Mesenteric fat pad (tissue), 1 donor: Measurements from ENCODE around the gene PRSS53. TPM values are rescaled to one million over a fixed set of nuclear protein-coding genes. Genes with fewer than 3 reads are reported as not detected.

ENCODE experiments used
- DNase-seq: peaks from one replicate; pipeline ENCODE4 v3.0.0-alpha.2; 2020; ENCODE audit warnings: low spot score
- total RNA-seq: library from RNA; stranded (reverse); fragmentation: NEBNext Ultra II Directional; extraction: Animal tissue kit (Norgen Biotek cat#: 25700); gene quantifications from one replicate; pipeline ENCODE4 v1.2.1, GENCODE V29; 2021
- donor health status: DM: yes; HTN: yes; CAD: no.

PRSS53 gene
- total RNA-seq, 1 donor from 2014 or later: 1.2 TPM

DNA sequence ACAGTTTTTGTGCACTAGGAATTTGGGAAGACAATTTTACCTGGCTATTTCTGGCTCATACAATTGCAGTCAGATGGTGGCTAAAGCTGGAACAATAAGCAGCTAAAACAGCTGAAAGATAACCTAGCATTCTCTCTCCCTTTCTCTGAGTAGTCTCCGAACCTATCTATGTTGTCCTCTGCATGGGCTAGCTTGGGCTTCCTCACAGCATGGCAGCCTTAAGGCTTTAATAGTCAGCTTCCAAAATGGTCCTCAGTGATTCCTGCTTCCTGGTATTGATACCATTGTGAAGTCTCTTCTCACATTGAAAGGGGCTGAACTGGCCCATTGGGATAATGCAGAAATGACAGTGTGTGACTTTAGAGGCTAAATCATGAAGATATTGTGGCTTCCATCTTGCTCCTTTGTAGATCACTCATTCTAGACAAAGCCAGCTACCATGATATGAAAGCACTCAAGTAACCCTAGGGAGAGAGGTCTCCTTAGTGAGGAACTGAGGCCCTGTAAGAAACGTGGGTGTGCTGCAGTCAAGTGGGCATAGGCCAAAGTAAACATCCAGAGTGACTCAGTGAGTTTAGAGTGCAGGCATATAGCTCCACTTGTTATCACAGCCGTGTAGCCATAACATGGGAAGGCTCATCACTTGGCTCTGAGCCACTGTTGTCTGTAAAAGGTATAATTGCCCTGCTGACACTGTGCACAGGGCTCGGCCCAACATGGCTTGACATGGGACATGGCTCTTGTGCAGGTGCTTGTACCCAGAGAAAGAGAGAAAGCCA lies 11.3 kb upstream of the PRSS53 start:
- DNase-seq: no peak

DNA sequence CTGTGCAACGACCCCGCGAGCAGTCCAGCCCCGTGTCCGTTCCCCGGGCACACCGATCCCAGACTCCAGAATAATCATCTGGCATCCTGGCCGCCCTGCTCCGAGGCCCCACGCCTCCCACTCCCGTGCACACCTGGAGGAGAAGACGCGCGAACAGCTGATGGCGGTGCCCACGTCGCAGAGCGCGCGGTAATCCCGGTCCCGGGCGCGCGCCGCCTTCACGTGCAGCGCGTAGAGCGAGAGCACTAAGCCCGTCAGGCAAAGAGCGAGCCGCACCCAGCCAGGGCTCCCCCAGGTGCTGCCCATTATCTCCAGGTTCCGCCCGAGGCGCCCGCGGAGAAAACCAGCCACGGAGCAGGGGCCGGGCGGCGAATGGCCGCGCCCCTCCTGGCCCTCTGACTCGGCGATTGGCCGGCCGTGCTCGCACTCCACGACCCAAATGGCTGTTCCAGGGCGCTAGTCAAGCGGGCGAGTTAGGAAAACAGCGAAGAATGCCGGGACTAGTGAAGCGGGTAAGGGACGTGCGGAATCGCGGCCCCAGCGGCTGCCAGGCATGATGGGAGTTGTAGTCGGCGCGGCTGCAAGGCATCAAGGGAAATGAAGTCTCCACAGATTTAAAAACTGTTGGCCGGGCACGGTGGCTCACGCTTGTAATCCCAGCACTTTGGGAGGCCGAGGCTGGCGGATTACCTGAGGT lies 5.8 kb upstream of the PRSS53 start, which contains the start of gene VKORC1:
TSS of gene VKORC1 (minus strand) at position 374 of the 697 bp plus-strand sequence. CDS start at position 306, 68 bp downstream.
- DNase-seq: peak; percentile 97

DNA sequence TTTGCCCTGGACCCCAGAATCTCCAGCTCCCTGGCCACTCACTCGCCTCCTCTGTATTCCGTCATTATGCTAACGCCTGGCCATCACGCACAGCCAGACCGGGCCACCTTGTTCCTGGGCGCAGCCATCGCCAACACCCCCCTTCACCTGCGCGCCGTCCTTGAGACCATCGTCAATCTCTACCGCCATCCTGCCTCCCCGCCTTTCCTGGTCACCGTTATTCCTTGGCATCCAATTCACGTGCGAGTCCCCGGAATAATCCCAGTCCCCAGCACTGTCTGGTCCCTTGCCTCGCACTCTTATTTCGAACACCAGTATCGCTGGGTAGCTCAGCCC lies 5.3 kb upstream of the PRSS53 start:
- DNase-seq: no peak

DNA sequence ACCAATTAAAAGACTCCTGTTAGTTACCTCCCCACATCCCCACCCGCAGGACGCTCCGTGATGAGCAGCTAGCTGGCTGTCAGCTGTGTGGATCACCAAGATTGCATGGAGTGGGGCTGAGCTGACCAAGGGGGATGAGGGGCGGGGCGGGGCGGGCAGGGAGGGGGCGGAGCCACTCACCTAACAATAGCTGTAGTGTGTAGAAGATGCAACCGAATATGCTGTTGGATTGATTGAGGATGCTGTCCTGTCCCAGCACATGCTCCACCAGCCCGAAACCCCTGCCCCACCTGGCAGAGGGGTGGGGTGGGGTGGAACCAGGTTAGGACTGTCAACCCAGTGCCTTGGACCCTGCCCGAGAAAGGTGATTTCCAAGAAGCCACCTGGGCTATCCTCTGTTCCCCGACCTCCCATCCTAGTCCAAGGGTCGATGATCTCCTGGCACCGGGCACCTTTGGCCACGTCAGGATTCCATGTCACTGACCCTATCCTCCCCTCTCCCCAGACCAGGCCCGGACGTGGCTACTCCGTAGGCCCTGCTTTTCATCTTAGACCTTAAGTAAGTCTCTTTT lies 4.5 kb upstream of the PRSS53 start:
- DNase-seq: no peak

DNA sequence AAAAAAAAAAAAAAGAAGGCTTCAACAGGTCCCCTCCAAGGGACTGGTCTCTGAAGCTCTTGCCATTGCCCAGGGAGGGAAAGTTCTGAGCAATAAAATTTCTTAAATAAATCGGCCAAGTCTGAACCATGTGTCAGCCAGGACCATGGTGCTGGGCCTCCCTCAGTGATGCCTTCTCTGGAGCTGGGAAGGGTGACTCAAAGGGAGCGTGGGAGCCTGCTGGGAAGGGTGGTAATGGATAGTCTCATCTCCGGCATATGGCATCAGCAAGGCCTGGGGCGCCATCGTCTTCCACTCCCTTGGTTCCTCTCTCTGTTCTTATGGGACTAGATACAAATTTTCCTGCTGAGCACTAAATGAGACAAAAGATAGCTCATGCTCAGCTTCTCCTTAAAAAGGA lies 3.6 kb upstream of the PRSS53 start:
- DNase-seq: no peak

GRCh38 chr16:31090540-31090939 lies 1.8 kb upstream of the PRSS53 start:
- DNase-seq: no peak

DNA sequence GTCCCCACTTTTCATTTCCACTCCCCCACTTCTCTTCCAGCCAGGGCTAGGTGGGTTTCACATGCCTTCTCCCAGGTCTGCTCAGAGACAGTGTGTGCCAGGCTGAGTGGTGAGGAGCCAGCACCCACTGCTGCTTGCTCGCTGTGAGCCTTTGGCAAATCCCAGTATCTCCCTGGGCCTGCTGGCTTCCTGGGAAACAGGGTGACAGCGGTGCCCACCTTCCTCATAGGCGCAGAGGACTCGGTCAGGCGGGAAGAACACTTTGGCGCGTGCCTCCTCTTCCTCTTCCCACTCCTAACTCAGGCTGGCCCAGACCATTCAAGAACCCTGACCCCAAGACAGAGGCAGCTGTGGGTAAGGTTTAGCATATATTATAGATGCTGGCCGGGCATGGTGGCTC lies 456 bp upstream of the PRSS53 start:
- no peak for DNase-seq

- no peak for DNase-seq
Observed at GRCh38 chr16:31087971-31088370, 772 bp downstream of the PRSS53 start.

- DNase-seq: no peak
Observed at GRCh38 chr16:31087481-31087880, 1.3 kb downstream of the PRSS53 start.

GRCh38 chr16:31086629-31086906 lies 2.2 kb downstream of the PRSS53 start:
- no peak for DNase-seq

DNA sequence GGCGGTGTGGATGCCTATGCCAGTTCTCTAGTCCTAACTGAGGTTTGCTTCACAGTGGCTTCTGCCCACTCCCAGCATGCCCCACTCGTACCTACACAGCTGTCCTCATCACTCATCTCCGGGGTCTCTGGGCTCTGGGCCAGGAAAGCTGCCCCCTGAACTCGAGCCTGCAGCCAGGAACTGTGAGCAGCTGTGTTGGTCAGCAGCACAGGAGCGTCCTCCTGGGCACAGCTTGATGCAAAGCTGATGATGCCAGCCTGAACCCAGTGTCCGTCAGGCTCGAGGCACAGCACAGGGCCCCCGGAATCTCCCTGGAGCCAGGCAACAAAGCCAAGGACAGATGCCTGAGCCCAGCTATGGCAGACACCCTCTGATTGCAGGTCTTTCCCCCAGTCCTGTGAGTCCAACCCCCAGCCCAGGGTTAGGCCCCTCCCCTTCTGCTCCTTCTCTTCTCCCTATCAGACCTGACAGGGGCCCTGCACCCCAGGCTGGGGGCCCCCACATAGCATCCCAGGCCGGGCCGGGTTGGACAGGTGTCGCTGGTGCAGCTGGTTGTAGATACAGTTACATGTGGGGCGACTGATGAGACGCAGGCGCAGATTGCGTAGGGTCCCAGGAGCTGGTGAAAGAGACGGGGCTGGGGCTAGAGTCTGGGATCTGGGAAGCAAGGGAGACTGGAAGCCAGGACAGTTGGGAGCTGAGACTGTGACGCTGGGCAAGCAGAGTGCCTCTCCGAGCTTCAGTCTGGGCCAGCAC lies 2.7 kb downstream of the PRSS53 start:
- no peak for DNase-seq

DNA sequence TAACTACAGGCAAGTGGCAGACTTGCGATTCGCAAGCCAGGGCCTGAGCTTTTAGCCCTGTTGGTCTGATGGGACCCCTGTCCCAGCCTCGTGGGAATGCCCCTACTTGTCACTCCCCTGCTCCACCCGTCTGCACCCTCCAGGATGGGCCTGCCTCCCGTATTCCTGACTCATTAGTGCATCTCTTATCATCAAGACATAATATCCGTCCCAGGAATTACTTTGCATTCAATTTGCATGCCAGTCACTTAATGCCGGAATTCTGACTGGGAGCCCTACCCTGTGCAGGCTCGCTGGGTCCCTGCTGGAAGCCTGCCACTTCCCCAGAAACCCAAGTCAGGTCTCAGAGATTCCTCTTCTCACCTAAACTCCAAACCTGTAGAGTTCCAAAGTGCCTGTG lies 3.3 kb downstream of the PRSS53 start:
- no peak for DNase-seq

GRCh38 chr16:31084584-31085302 lies 4.0 kb downstream of the PRSS53 start:
- no peak for DNase-seq

- DNase-seq: no peak
Observed at GRCh38 chr16:31083981-31084380, 4.8 kb downstream of the PRSS53 start.

DNA sequence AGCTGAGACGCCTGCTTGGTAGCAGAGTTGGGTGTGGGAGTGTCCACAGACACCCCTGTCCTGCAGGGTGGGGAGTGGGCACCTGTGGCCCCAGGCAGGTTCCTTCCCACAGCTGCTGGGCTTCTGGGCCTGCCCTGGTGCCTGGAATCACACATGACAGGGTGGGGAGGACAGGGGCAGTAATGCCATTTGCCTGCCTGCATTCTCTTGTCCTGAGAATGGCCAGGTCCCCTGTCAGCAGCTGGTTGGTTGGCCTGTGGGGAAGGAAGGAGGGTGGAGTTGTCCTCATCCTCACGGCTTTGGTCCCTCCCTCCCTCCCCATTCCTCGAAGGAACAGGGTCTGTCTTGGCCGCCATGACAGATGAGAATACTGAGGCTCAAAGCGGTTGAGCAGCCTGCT lies 5.2 kb downstream of the PRSS53 start:
- no peak for DNase-seq

DNA sequence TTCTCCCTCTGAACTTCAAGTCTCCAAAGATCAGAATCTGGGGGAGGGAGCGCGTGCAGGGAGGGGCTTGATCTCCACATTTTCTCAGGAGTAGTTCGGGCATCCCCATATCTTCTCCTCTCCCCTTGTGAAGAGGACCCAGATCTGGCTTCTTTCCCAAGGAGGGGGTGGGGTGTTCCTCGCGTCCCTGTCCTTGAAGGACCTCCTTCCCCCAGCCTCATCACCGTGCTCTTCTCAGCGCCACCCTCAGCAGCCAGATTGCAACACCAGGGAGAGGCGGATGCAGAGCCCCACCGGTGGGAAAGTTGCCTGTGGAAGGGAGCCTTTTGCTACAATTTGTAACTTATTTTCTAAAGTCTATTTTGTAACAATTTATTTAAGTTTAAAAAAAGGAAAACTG lies 5.7 kb downstream of the PRSS53 start:
- DNase-seq: no peak

- no peak for DNase-seq
Observed at GRCh38 chr16:31082368-31083045, 6.2 kb downstream of the PRSS53 start.

DNA sequence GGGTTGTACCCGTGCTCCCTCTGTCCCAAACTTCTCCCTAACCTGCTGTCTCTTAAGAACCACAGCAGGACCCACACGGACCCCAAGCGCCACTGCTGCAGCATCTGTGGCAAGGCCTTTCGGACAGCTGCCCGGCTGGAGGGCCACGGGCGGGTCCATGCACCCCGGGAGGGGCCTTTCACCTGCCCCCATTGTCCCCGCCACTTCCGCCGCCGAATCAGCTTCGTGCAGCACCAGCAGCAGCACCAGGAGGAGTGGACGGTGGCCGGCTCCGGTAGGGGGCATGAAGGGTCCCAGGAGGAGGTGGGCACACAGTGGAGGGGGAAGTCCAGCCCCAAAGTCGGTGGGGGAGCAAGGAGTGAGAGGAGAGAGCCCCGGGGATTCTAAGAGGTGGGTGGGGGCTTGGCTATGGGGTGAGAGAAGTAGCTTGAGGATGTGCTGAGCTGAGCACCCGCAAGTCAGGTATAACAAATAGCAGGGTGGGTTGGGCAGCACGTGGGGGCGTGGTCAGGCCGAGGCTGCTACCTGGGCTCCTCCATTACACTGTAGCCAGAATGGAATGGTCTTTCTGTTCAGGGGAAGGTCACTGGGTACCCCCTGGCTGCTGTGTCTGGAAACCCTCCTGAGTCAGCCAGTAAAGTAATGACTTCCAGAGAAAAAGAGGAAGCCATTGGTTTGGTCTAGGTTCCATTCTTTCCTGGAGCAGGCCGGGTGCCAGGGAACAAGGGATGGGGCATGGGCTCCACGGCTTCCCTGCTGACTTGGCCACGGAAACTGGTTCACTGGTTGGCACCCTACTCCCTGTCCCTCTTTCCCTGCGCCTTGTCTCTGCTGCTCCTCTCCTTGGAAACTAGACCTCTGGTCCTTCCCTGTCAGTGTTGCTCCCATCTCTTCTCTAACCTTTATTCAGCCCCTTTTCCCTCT lies 7.1 kb downstream of the PRSS53 start:
- DNase-seq: no peak

- DNase-seq: no peak
Observed at GRCh38 chr16:31080756-31081419, 7.9 kb downstream of the PRSS53 start.
